AG09319 (cell line): ENCODE measurements around the gene HOXA2.

Experiments
- DNase-seq: peaks from one replicate; pipeline ENCODE4 v3.0.0-alpha.2; 2010; ENCODE audit warnings: low read depth; ENCODE audit errors: extremely low read depth
- TF ChIP-seq, protein P1 (sequence below): IDR thresholded peaks from 2 replicates; pipeline ENCODE4 v1.5.1; 2011; ENCODE audit warnings: low read depth, mild to moderate bottlenecking, inconsistent platforms, low read length, moderate library complexity

HOXA2 gene

DNA sequence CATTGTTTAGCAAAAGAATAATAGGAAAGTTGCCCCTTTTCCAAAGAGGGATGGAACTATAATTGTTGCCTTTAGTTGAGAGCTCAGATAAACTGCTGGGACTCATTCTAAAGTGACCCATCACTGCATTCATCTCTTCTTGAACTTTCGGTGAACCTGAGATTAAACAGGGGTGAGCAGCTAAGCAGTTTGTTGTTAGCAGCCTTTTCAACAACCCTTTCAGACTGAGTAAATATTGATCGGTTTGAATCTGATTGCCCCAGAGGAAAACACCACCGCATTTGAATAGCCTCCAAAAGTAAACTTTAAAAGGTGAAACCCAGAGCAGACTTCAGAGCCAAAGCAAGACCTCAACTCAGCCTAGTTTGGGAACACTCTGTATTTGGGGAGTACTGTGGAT lies 11.4 kb downstream of the HOXA2 start:
- no peak for DNase-seq
- TF ChIP-seq, protein P1, sequence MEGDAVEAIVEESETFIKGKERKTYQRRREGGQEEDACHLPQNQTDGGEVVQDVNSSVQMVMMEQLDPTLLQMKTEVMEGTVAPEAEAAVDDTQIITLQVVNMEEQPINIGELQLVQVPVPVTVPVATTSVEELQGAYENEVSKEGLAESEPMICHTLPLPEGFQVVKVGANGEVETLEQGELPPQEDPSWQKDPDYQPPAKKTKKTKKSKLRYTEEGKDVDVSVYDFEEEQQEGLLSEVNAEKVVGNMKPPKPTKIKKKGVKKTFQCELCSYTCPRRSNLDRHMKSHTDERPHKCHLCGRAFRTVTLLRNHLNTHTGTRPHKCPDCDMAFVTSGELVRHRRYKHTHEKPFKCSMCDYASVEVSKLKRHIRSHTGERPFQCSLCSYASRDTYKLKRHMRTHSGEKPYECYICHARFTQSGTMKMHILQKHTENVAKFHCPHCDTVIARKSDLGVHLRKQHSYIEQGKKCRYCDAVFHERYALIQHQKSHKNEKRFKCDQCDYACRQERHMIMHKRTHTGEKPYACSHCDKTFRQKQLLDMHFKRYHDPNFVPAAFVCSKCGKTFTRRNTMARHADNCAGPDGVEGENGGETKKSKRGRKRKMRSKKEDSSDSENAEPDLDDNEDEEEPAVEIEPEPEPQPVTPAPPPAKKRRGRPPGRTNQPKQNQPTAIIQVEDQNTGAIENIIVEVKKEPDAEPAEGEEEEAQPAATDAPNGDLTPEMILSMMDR: no peak

GRCh38 chr7:27088002-27088922 lies 14.2 kb downstream of the HOXA2 start:
- TF ChIP-seq, protein P1: no peak

DNA sequence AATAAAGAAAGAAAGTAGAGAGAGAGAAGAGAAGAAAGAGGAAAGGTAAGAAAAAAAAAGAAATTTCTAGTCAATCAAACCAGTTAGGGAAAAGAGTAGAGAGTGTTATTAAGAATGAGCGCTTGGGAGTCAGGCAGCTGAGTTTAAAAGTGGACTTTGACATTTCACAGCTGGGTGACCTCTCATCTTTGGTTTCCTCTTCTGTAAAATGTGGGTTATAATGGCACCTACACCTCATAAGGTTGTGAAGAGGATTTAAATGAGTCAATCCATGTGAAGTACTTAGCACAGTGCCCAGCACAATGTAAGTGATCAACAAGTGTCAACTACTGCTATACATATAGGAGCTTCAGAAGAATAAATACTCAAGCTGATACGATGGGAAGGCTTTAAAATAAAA lies 18.8 kb downstream of the HOXA2 start:
- TF ChIP-seq, protein P1: no peak
- DNase-seq: no peak

More at GRCh38 chr7:27088002-27088922, 14.2 kb downstream of the HOXA2 start:
- no peak for DNase-seq

GRCh38 chr7:27082171-27082570 lies 20.3 kb downstream of the HOXA2 start:
- DNase-seq: no peak
- TF ChIP-seq, protein P1: no peak

DNA sequence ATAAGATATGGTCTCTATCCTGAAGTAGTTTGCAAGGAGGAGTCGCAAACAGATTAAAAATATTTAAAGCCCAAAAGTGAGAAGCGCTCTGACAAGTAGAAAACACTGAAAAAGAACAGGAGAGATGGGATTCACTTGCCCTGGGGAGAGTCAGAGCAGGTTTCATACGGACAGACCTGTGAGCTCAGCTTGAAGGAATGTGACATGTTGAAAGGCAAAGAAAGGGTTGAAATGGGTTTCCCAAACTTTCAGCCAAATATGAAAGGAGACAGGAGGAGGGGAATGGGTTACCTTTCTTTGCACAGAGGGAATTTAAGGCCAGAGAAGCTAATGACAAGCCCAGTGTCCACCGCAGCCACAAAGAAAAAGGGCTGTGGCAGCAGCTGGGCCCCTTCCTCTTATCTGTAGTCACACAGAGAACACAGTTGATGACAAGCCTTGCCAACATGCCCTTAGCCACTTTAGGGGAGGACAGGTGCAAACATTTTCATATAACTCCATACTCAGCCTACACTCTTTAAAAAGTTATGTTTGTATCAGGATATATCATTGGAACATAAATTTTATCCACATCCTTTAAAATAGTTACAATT lies 21.5 kb downstream of the HOXA2 start:
- TF ChIP-seq, protein P1: no peak

DNA sequence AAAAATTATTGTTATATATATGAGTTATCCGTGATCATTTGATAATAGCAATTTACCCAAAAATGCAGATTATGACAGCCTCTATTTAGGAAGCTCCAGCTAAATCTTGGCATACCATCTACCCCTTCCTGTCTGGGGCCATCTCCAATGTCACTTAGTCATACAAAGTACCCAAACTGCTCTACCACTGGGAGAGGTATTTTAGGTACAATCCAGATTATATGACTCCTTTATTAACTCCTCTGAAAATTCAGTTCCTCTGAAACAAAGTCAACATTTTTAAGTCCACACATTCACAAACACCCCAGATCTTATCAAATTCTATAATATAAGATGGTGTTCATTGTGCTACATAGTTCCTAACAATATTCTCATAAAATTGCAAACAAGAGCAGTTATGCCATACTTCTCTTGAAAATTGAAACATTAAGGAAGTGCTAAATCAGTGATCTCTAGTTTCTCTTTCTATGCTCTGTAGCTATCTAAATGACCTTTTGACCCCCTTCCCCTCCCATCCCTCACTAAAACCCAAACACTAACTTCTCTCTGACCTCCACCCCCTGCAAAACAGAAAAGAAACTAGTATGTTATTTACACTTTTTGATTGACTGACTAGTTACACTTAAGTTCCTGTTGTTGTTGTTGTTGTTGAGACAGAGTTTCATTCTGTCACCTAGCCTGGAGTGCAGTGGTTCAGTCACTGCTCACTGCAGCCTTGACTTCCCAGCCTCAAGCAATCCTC lies 23.1 kb downstream of the HOXA2 start:
- TF ChIP-seq, protein P1: no peak
- no peak for DNase-seq

More for the DNA sequence above, 21.5 kb downstream of the HOXA2 start:
- no peak for DNase-seq
